Neural progenitor cell (in vitro differentiated cells): ENCODE data around the gene KIAA0753. TPM values are rescaled to one million over a fixed set of nuclear protein-coding genes. Genes with fewer than 3 reads are reported as not detected.

ENCODE experiments used
- DNase-seq: peaks from one replicate; pipeline ENCODE4 v3.0.0-alpha.2; 2016; ENCODE audit warnings: low spot score
- H2AFZ ChIP-seq: fragments of 200-600 bp; sonication (generic); replicated peaks from 2 replicates; pipeline ENCODE4 v1.6.1; 2016; ENCODE audit warnings: antibody characterized with exemption
- H3F3A ChIP-seq: fragments of 200-600 bp; sonication (generic); 2 replicates; pipeline ENCODE4 v1.6.1; 2016; ENCODE audit warnings: antibody characterized with exemption, low read depth
- H3K27ac ChIP-seq: fragments of 200-600 bp; sonication (generic); 2 replicates; pipeline ENCODE4 v1.5.1; 2016; ENCODE audit warnings: mild to moderate bottlenecking
- H3K27me3 ChIP-seq: fragments of 200-600 bp; sonication (generic); 2 replicates; pipeline ENCODE4 v1.6.1; 2016; ENCODE audit warnings: mild to moderate bottlenecking, moderate library complexity
- H3K36me3 ChIP-seq: fragments of 200-600 bp; sonication (generic); 2 replicates; pipeline ENCODE4 v1.5.1; 2016
- H3K4me1 ChIP-seq: fragments of 200-600 bp; sonication (generic); 2 replicates; pipeline ENCODE4 v1.6.1; 2016; ENCODE audit warnings: mixed run types
- H3K4me2 ChIP-seq: fragments of 200-600 bp; sonication (generic); 2 replicates; pipeline ENCODE4 v1.6.1; 2016
- H3K4me3 ChIP-seq: fragments of 200-600 bp; sonication (generic); 2 replicates; pipeline ENCODE4 v1.5.1; 2016
- H3K79me2 ChIP-seq: fragments of 200-600 bp; sonication (generic); 2 replicates; pipeline ENCODE4 v1.6.1; 2016; ENCODE audit warnings: low read depth
- H3K9ac ChIP-seq: fragments of 200-600 bp; sonication (generic); 2 replicates; pipeline ENCODE4 v1.6.1; 2016
- H3K9me3 ChIP-seq: fragments of 200-600 bp; sonication (generic); 2 replicates; pipeline ENCODE4 v1.5.1; 2016; ENCODE audit warnings: low read depth
- H4K20me1 ChIP-seq: fragments of 200-600 bp; sonication (generic); 2 replicates; pipeline ENCODE4 v1.6.1; 2016; ENCODE audit warnings: low read depth
- H3K27ac Mint-ChIP-seq: 3 replicates; pipeline ENCODE4 v1.8.0; 2021; ENCODE audit warnings: mixed read lengths
- H3K27me3 Mint-ChIP-seq: 2 replicates; pipeline ENCODE4 v1.8.0; 2022; ENCODE audit warnings: low read depth, mild to moderate bottlenecking, inconsistent platforms, moderate library complexity, mixed read lengths; ENCODE audit not compliant: insufficient read depth
- H3K36me3 Mint-ChIP-seq: 3 replicates; pipeline ENCODE4 v1.8.0; 2021; ENCODE audit warnings: mixed read lengths
- H3K4me1 Mint-ChIP-seq: 3 replicates; pipeline ENCODE4 v1.8.0; 2021; ENCODE audit warnings: mixed read lengths
- H3K4me3 Mint-ChIP-seq: 3 replicates; pipeline ENCODE4 v1.8.0; 2021; ENCODE audit warnings: mild to moderate bottlenecking, moderate library complexity, mixed read lengths
- H3K9me3 Mint-ChIP-seq: 3 replicates; pipeline ENCODE4 v1.8.0; 2020; ENCODE audit warnings: mixed read lengths
- CTCF ChIP-seq: fragments of 200-600 bp; sonication (generic); IDR thresholded peaks from 2 replicates; pipeline ENCODE4 v1.5.1; 2017; ENCODE audit warnings: antibody characterized with exemption, mild to moderate bottlenecking
- EZH2 ChIP-seq: fragments of 200-600 bp; sonication (generic); IDR thresholded peaks from 2 replicates; pipeline ENCODE4 v1.6.1; 2017; ENCODE audit warnings: antibody characterized with exemption, mild to moderate bottlenecking, moderate library complexity
- EZH2phosphoT487 ChIP-seq: fragments of 200-600 bp; sonication (generic); IDR thresholded peaks from 2 replicates; pipeline ENCODE4 v1.6.1; 2017; ENCODE audit warnings: antibody characterized with exemption
- total RNA-seq: library from RNA; depleted of rRNA; stranded (reverse); fragments of >200 nt; gene quantifications from 2 replicates; pipeline ENCODE4 v1.2.3, GENCODE V29; 2015; ENCODE audit warnings: low replicate concordance

Gene KIAA0753
- total RNA-seq, 1 donor from 2014 or later: 24.1 TPM

- Mint-ChIP-seq H3K27ac (peak overlapping the region; percentile 91), H3K27me3 (peaks cover 3% of the 10 kb centered on the region), H3K36me3 (peaks cover 35% of the 10 kb centered on the region), H3K4me3 (no peak overlapping the region), H3K9me3 (no peaks in the 10 kb centered on the region), H3K4me1 (peaks cover 33% of the 10 kb centered on the region)
- H3K36me3 ChIP-seq: no peaks in the 10 kb centered on the region
- no peaks in the 10 kb centered on the region for H3K9me3 ChIP-seq
- peaks cover 23% of the 10 kb centered on the region for H3F3A ChIP-seq
- no peaks in the 10 kb centered on the region for H3K27me3 ChIP-seq
- H3K9ac ChIP-seq: no peak overlapping the region
- no peaks in the 10 kb centered on the region for H3K79me2 ChIP-seq
- DNase-seq: no peak
- H3K27ac ChIP-seq: no peak overlapping the region
- H3K4me3 ChIP-seq: no peak overlapping the region
- no peak overlapping the region for H2AFZ ChIP-seq
- TF ChIP-seq EZH2 (no peak), CTCF (no peak), EZH2phosphoT487 (no peak)
- H3K4me2 ChIP-seq: no peak overlapping the region
- peaks cover 21% of the 10 kb centered on the region for H3K4me1 ChIP-seq
- no peaks in the 10 kb centered on the region for H4K20me1 ChIP-seq
These were observed 64.3 kb downstream of the KIAA0753 start for GRCh38 chr17:6576038-6576785.

- Histone ChIP-seq H3K4me1 (peaks cover 26% of the 10 kb centered on the region), H4K20me1 (no peaks in the 10 kb centered on the region), H3K79me2 (no peaks in the 10 kb centered on the region), H3K36me3 (no peaks in the 10 kb centered on the region), H3K9me3 (no peaks in the 10 kb centered on the region), H3K27me3 (no peaks in the 10 kb centered on the region), H3K4me2 (no peak overlapping the region), H3F3A (peaks cover 30% of the 10 kb centered on the region), H2AFZ (no peak overlapping the region), H3K27ac (no peak overlapping the region), H3K9ac (no peak overlapping the region), H3K4me3 (no peak overlapping the region)
- H3K27me3 Mint-ChIP-seq: peaks cover 3% of the 10 kb centered on the region
- H3K27ac Mint-ChIP-seq: peak overlapping the region; percentile 91
- H3K36me3 Mint-ChIP-seq: peaks cover 31% of the 10 kb centered on the region
- peaks cover 40% of the 10 kb centered on the region for H3K4me1 Mint-ChIP-seq
- H3K4me3 Mint-ChIP-seq: peak overlapping the region; percentile 6
- no peaks in the 10 kb centered on the region for H3K9me3 Mint-ChIP-seq
- TF ChIP-seq EZH2: no peak
- no peak for TF ChIP-seq EZH2phosphoT487
- DNase-seq: no peak
These were observed 64.9 kb downstream of the KIAA0753 start for GRCh38 chr17:6575596-6575988.

- H3K27me3 ChIP-seq: no peaks in the 10 kb centered on the region
- H3K9me3 Mint-ChIP-seq: no peaks in the 10 kb centered on the region
- no peak overlapping the region for H2AFZ ChIP-seq
- no peak overlapping the region for H3K27ac ChIP-seq
- no peaks in the 10 kb centered on the region for H3K36me3 ChIP-seq
- H3K27ac Mint-ChIP-seq: peak overlapping the region; percentile 91
- H3K4me3 Mint-ChIP-seq: no peak overlapping the region
- no peak overlapping the region for H3K4me3 ChIP-seq
- H3K4me1 Mint-ChIP-seq: peaks cover 43% of the 10 kb centered on the region
- H4K20me1 ChIP-seq: no peaks in the 10 kb centered on the region
- no peak overlapping the region for H3K9ac ChIP-seq
- H3K36me3 Mint-ChIP-seq: peaks cover 32% of the 10 kb centered on the region
- H3K4me1 ChIP-seq: peaks cover 28% of the 10 kb centered on the region
- TF ChIP-seq EZH2phosphoT487 (no peak), CTCF (no peak), EZH2 (no peak)
- peaks cover 35% of the 10 kb centered on the region for H3F3A ChIP-seq
- H3K9me3 ChIP-seq: no peaks in the 10 kb centered on the region
- no peaks in the 10 kb centered on the region for H3K79me2 ChIP-seq
- DNase-seq: peak; percentile 25
- H3K4me2 ChIP-seq: no peak overlapping the region
- peaks cover 3% of the 10 kb centered on the region for H3K27me3 Mint-ChIP-seq
These were observed 65.6 kb downstream of the KIAA0753 start for GRCh38 chr17:6574687-6575595.
